Smooth muscle cell (in vitro differentiated cells): ENCODE results near the gene MCUB. TPM values are rescaled to one million over a fixed set of nuclear protein-coding genes. Genes with fewer than 3 reads are reported as not detected.
"Not testable (repeated sequence)": the region's sequence is repeated elsewhere in the genome, so short reads cannot be mapped to it uniquely, and the experiment has no call there.

ENCODE experiments used
- DNase-seq: peaks from one replicate; lab custom pipeline; 2025; ENCODE audit not compliant: unreplicated experiment; lab: John Stamatoyannopoulos, UW
- H2AFZ ChIP-seq: fragments of 200-600 bp; sonication (generic); 2 replicates; pipeline ENCODE4 v1.6.0; 2016; ENCODE audit warnings: antibody characterized with exemption, low read depth, mild to moderate bottlenecking
- H3F3A ChIP-seq: fragments of 200-600 bp; sonication (generic); 2 replicates; pipeline ENCODE4 v1.6.0; 2017; ENCODE audit warnings: antibody characterized with exemption, low read depth
- H3K27ac ChIP-seq: fragments of 200-600 bp; sonication (generic); 2 replicates; pipeline ENCODE4 v1.5.1; 2016; ENCODE audit warnings: low read depth, mild to moderate bottlenecking
- H3K27me3 ChIP-seq: fragments of 200-600 bp; sonication (generic); 2 replicates; pipeline ENCODE4 v1.6.1; 2016; ENCODE audit warnings: low read depth, mild to moderate bottlenecking
- H3K36me3 ChIP-seq: fragments of 200-600 bp; sonication (generic); 2 replicates; pipeline ENCODE4 v1.5.1; 2016; ENCODE audit warnings: low read depth
- H3K4me1 ChIP-seq: fragments of 200-600 bp; sonication (generic); 2 replicates; pipeline ENCODE4 v1.5.1; 2016; ENCODE audit warnings: low read depth
- H3K4me2 ChIP-seq: fragments of 200-600 bp; sonication (generic); 2 replicates; pipeline ENCODE4 v1.6.0; 2016; ENCODE audit warnings: mild to moderate bottlenecking
- H3K4me3 ChIP-seq: fragments of 200-600 bp; sonication (generic); 2 replicates; pipeline ENCODE4 v1.5.1; 2016; ENCODE audit warnings: mild to moderate bottlenecking
- H3K79me2 ChIP-seq: fragments of 200-600 bp; sonication (generic); 2 replicates; pipeline ENCODE4 v1.6.0; 2016; ENCODE audit warnings: low read depth, mild to moderate bottlenecking
- H3K9ac ChIP-seq: fragments of 200-600 bp; sonication (generic); 2 replicates; pipeline ENCODE4 v1.6.0; 2016; ENCODE audit warnings: low read depth
- H3K9me3 ChIP-seq: fragments of 200-600 bp; sonication (generic); replicated peaks from 2 replicates; pipeline ENCODE4 v1.5.1; 2016; ENCODE audit warnings: low read depth
- H4K20me1 ChIP-seq: fragments of 200-600 bp; sonication (generic); 2 replicates; pipeline ENCODE4 v1.6.0; 2016; ENCODE audit warnings: low read depth
- WGBS: methylation state at CpG from one replicate; pipeline ENCODE4 v1.1.7; 2016; ENCODE audit warnings: low lambda C conversion rate; 5-methylcytosine and 5-hydroxymethylcytosine counted together
- polyA plus RNA-seq: library from polyadenylated mRNA; unstranded; fragments of >200 nt; fragmentation: Nextera tagmentation; extraction: Ambion mirVana; gene quantifications from 2 replicates; pipeline ENCODE4 v1.2.1, GENCODE V29; 2016
- total RNA-seq: library from RNA; depleted of rRNA; stranded (reverse); fragments of >200 nt; gene quantifications from 2 replicates; pipeline ENCODE4 v1.2.3, GENCODE V29; 2014
- TF ChIP-seq, protein P1 (sequence below): fragments of 200-600 bp; sonication (generic); IDR thresholded peaks from 2 replicates; pipeline ENCODE4 v1.5.1; 2017; ENCODE audit warnings: borderline replicate concordance, mild to moderate bottlenecking, antibody characterized with exemption; ENCODE audit not compliant: insufficient read depth, poor library complexity, severe bottlenecking

MCUB gene
- total and polyA plus RNA-seq, 2 experiments from 2014 or later, result 2.6 to 6.4 TPM

DNA sequence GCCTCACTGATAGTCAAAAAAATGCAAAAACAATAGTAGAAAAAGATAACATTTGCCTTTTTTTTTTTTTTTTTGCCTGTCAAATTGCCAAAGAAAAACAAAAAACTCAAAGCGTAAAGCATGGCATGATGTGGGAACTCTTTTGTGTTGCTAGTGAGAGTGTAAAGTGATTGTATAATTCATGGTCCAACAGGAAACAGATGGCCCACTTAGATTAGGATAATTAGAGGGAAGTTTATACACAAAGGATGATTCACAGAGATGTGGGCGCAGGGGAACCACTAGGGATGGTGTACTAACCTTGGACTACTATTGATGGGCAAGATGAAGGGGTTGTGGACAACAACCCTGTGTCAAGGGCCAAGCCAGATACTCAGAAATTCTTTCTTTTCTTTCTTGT is 16.4 kb downstream of the MCUB start:
- Histone ChIP-seq H3F3A (no peaks in the 10 kb centered on the region), H4K20me1 (no peaks in the 10 kb centered on the region), H3K9ac (no peak overlapping the region), H3K4me2 (peak overlapping the region; percentile 45), H3K79me2 (no peaks in the 10 kb centered on the region), H3K4me1 (no peaks in the 10 kb centered on the region), H3K4me3 (no peak overlapping the region), H3K27ac (no peak overlapping the region), H3K36me3 (no peaks in the 10 kb centered on the region), H3K9me3 (no peaks in the 10 kb centered on the region), H3K27me3 (no peaks in the 10 kb centered on the region), H2AFZ (no peak overlapping the region)
- no peak for DNase-seq
- TF ChIP-seq, protein P1, sequence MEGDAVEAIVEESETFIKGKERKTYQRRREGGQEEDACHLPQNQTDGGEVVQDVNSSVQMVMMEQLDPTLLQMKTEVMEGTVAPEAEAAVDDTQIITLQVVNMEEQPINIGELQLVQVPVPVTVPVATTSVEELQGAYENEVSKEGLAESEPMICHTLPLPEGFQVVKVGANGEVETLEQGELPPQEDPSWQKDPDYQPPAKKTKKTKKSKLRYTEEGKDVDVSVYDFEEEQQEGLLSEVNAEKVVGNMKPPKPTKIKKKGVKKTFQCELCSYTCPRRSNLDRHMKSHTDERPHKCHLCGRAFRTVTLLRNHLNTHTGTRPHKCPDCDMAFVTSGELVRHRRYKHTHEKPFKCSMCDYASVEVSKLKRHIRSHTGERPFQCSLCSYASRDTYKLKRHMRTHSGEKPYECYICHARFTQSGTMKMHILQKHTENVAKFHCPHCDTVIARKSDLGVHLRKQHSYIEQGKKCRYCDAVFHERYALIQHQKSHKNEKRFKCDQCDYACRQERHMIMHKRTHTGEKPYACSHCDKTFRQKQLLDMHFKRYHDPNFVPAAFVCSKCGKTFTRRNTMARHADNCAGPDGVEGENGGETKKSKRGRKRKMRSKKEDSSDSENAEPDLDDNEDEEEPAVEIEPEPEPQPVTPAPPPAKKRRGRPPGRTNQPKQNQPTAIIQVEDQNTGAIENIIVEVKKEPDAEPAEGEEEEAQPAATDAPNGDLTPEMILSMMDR, result no peak
- WGBS, result 62% methylated on average over 2 of the region's 2 CpGs

DNA sequence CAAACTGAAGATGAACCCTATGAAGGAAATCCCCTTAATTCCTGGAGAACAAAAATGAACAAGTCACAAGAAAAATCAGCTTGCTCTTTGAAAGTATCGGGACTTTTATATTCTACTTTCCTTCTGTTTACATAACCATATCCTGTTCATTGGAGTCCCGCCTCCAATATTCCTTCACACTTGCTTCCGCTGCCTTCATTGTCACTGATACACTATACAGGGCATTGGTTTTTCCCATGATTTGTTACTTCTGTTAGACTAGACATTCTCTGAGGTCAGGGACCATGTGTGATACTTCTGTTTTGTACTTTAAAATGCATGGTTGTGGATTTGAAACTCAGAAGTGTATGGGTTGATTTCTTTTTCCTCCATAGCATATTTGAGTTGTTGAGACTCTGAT is 18.8 kb downstream of the MCUB start:
- Histone ChIP-seq H3K4me2 (no peak overlapping the region), H3K9me3 (no peaks in the 10 kb centered on the region), H3F3A (no peaks in the 10 kb centered on the region), H3K4me3 (no peak overlapping the region), H3K27ac (no peak overlapping the region), H3K27me3 (no peaks in the 10 kb centered on the region), H3K36me3 (no peaks in the 10 kb centered on the region), H2AFZ (no peak overlapping the region), H3K9ac (no peak overlapping the region), H3K4me1 (no peaks in the 10 kb centered on the region), H3K79me2 (no peaks in the 10 kb centered on the region), H4K20me1 (no peaks in the 10 kb centered on the region)
- DNase-seq, result no peak
- TF ChIP-seq, protein P1, result no peak
- 88% methylated on average over 3 of the region's 3 CpGs for WGBS

DNA sequence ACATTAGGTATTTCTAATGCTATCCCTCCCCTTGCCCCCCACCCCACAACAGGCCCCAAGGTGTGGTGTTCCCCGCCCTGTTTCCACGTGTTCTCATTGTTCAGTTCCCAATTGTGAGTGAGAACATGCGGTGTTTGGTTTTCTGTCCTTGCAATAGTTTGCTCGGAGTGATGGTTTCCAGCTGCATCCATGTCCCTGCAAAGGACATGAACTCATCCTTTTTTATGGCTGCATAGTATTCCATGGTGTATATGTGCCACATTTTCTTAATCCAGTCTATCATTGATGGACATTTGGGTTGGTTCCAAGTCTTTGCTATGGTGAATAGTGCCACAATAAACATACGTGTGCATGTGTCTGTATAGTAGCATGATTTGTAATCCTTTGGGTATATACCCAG is 20.0 kb downstream of the MCUB start:
- H3K27me3 ChIP-seq, H2AFZ ChIP-seq, DNase-seq, H3K79me2 ChIP-seq, H3K9ac ChIP-seq, H3K4me2 ChIP-seq, H3F3A ChIP-seq, H3K36me3 ChIP-seq, H3K4me1 ChIP-seq, H4K20me1 ChIP-seq, H3K27ac ChIP-seq, H3K4me3 ChIP-seq, H3K9me3 ChIP-seq: not testable (repeated sequence)
- 96% methylated on average over 5 of the region's 5 CpGs for WGBS

DNA sequence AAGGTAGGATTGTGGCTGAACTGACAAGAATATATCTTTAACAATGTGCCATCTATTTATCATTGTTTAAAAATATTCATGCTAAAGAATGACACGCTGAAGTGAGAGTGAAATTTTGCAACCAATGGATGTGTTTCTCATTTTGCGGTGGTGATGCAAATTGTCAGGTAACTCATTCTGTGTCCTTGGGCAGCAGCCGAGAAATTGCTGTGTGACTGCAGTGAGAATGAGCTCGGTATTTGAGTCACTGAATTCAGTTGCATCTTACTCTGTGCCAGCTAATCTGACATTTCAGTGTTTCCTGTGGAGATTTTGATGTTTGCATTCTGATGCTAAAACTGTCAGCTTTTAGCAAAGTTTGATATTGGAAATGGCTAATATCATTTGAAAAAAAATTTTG is 28.1 kb downstream of the MCUB start:
- no peaks in the 10 kb centered on the region for H3F3A ChIP-seq
- H3K9me3 ChIP-seq, result no peaks in the 10 kb centered on the region
- no peak overlapping the region for H3K9ac ChIP-seq
- WGBS, result 72% methylated on average over 4 of the region's 4 CpGs
- no peak overlapping the region for H3K4me3 ChIP-seq
- no peak overlapping the region for H2AFZ ChIP-seq
- no peaks in the 10 kb centered on the region for H3K4me1 ChIP-seq
- no peaks in the 10 kb centered on the region for H3K36me3 ChIP-seq
- no peak overlapping the region for H3K4me2 ChIP-seq
- no peaks in the 10 kb centered on the region for H3K79me2 ChIP-seq
- H4K20me1 ChIP-seq, result no peaks in the 10 kb centered on the region
- no peaks in the 10 kb centered on the region for H3K27me3 ChIP-seq
- TF ChIP-seq, protein P1, result no peak
- DNase-seq, result no peak
- no peak overlapping the region for H3K27ac ChIP-seq
